ENCODE measurements around the gene VEGFA. TPM values are rescaled to one million over a fixed set of nuclear protein-coding genes. Genes with fewer than 3 reads are reported as not detected.

Gene VEGFA
- total RNA-seq, 4 donors from 2014 or later, result 81.0 to 247 (median 156) TPM

DNA sequence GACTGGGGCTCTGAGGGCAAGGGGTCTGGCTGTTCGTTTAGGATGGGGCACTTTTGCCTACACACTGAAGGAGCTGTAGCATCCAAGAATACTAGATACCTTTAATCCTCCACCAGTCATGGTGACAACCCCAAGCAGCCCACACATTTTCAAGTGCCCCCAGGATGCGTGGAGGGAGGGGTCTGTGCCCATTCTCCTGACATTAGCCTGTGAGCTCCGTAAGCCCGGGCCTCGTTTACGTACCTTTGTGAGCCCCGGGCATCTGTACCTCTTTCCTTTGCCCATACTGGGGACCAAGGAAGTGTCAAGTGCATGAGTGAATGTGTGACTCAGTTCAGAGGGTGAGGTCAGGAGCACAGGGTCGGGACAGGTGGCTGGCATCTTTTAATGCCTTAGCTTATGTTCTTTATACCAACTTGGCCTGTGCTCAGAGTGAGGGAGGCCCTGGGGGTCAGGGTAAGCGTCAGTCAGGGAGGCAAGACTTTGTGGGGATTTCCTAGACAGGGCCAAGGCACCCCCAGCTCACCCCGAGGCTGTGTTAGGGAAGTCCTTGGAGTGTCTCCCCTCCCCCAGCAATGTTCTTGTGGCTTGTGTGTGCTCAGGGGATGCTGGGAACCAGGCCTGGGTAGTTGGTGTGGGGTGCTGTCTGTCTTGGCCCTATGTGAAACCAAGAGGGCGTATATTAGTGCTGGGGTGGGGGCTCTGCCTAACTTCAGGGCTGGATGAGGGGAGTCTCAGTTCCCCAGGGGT, 12.9 kb downstream of the VEGFA start:
- Histone ChIP-seq H3K4me3 (no peak overlapping the region), H3K27me3 (no peaks in the 10 kb centered on the region), H3K36me3 (no peaks in the 10 kb centered on the region), H3K9me3 (no peaks in the 10 kb centered on the region), H3K4me1 (no peaks in the 10 kb centered on the region), H3K27ac (no peak overlapping the region)
- DNase-seq, result no peak
- TF ChIP-seq POLR2A (IDR thresholded peaks at IDR 0.05) (no peak), CTCF (IDR thresholded peaks at IDR 0.05) (no peak)
- intact Hi-C loops (cut with DNase I; ENCODE audit: low total_unique reads), result no loop called here

GRCh38 chr6:43784049-43784855, 14.2 kb downstream of the VEGFA start:
- intact Hi-C loops (cut with DNase I; ENCODE audit: low total_unique reads), result no loop called here
- no peak for DNase-seq
- H3K4me3 ChIP-seq, result no peak overlapping the region
- H3K36me3 ChIP-seq, result no peaks in the 10 kb centered on the region
- TF ChIP-seq POLR2A (IDR thresholded peaks at IDR 0.05) (no peak), CTCF (IDR thresholded peaks at IDR 0.05) (no peak)
- H3K9me3 ChIP-seq, result no peaks in the 10 kb centered on the region
- no peaks in the 10 kb centered on the region for H3K4me1 ChIP-seq
- H3K27ac ChIP-seq, result no peak overlapping the region
- no peaks in the 10 kb centered on the region for H3K27me3 ChIP-seq

DNA sequence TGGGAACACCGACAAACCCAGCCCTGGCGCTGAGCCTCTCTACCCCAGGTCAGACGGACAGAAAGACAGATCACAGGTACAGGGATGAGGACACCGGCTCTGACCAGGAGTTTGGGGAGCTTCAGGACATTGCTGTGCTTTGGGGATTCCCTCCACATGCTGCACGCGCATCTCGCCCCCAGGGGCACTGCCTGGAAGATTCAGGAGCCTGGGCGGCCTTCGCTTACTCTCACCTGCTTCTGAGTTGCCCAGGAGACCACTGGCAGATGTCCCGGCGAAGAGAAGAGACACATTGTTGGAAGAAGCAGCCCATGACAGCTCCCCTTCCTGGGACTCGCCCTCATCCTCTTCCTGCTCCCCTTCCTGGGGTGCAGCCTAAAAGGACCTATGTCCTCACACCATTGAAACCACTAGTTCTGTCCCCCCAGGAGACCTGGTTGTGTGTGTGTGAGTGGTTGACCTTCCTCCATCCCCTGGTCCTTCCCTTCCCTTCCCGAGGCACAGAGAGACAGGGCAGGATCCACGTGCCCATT, 15.3 kb downstream of the VEGFA start:
- Histone ChIP-seq H3K9me3 (no peaks in the 10 kb centered on the region), H3K4me1 (no peaks in the 10 kb centered on the region), H3K36me3 (no peaks in the 10 kb centered on the region), H3K27me3 (no peaks in the 10 kb centered on the region), H3K27ac (no peak overlapping the region), H3K4me3 (no peak overlapping the region)
- intact Hi-C loops (cut with DNase I; ENCODE audit: low total_unique reads), result no loop called here
- no peak for DNase-seq
- TF ChIP-seq POLR2A (IDR thresholded peaks at IDR 0.05) (no peak), CTCF (IDR thresholded peaks at IDR 0.05) (no peak)

GRCh38 chr6:43785904-43786303, 15.9 kb downstream of the VEGFA start:
- DNase-seq, result no peak
- no peak for TF ChIP-seq POLR2A (IDR thresholded peaks at IDR 0.05)
- TF ChIP-seq CTCF (IDR thresholded peaks at IDR 0.05), result no peak
- intact Hi-C loops (cut with DNase I; ENCODE audit: low total_unique reads), result no loop called here
- no peaks in the 10 kb centered on the region for H3K9me3 ChIP-seq
- H3K4me1 ChIP-seq, result no peaks in the 10 kb centered on the region
- no peak overlapping the region for H3K4me3 ChIP-seq
- no peaks in the 10 kb centered on the region for H3K36me3 ChIP-seq
- no peak overlapping the region for H3K27ac ChIP-seq
- H3K27me3 ChIP-seq, result no peaks in the 10 kb centered on the region
